Activated B cell treated with CpG ODN at 0.5 μM for 24 hours (primary cell): ENCODE data around the gene AKR7A2. TPM values are rescaled to one million over a fixed set of nuclear protein-coding genes. Genes with fewer than 3 reads are reported as not detected.

Experiments
- ATAC-seq: fragments of 200-7000 bp; cut with Tn5 transposase; one replicate; pipeline ENCODE4 v1.10.0; 2021; ENCODE audit warnings: low read depth, mild to moderate bottlenecking, moderate library complexity
- CTCF ChIA-PET: fragments of 350-600 bp; sonication (Branson Sonifier 250); formaldehyde crosslinking; loops from one replicate; lab custom pipeline; 2021; ENCODE audit warnings: antibody characterized with exemption; lab: Charles Lee
- POLR2A ChIA-PET: fragments of 350-600 bp; sonication (Branson Sonifier 250); formaldehyde crosslinking; loops from one replicate; lab custom pipeline; 2021; ENCODE audit warnings: antibody characterized with exemption; lab: Charles Lee
- DNase-seq: peaks from one replicate; pipeline ENCODE4 v3.0.0; 2022
- H3K27ac Mint-ChIP-seq: one replicate; pipeline ENCODE4 v1.8.0; 2020; ENCODE audit warnings: mixed read lengths
- H3K27me3 Mint-ChIP-seq: one replicate; pipeline ENCODE4 v1.8.0; 2021; ENCODE audit warnings: mixed read lengths
- H3K36me3 Mint-ChIP-seq: one replicate; pipeline ENCODE4 v1.8.0; 2021; ENCODE audit warnings: low read depth, mixed read lengths
- H3K4me1 Mint-ChIP-seq: one replicate; pipeline ENCODE4 v1.8.0; 2021; ENCODE audit warnings: mixed read lengths
- H3K4me3 Mint-ChIP-seq: one replicate; pipeline ENCODE4 v1.8.0; 2020; ENCODE audit warnings: mild to moderate bottlenecking, mixed read lengths
- H3K9me3 Mint-ChIP-seq: one replicate; pipeline ENCODE4 v1.8.0; 2020; ENCODE audit warnings: mixed read lengths
- intact Hi-C: fragments of 100-400 bp; cut with micrococcal nuclease; formaldehyde crosslinking; loops from one replicate; pipeline ENCODE4 v1.15.1; 2024
- total RNA-seq: library from RNA; stranded (reverse); gene quantifications from 2 replicates; pipeline ENCODE4 v1.2.3, GENCODE V29; 2022
- TF ChIP-seq, protein P1 (sequence below): fragments of 200-600 bp; IDR thresholded peaks from one replicate; pipeline ENCODE4 v1.8.0; 2022; ENCODE audit warnings: antibody characterized with exemption, mild to moderate bottlenecking

Gene AKR7A2
- total RNA-seq, 1 donor from 2014 or later = 29.9 TPM

DNA sequence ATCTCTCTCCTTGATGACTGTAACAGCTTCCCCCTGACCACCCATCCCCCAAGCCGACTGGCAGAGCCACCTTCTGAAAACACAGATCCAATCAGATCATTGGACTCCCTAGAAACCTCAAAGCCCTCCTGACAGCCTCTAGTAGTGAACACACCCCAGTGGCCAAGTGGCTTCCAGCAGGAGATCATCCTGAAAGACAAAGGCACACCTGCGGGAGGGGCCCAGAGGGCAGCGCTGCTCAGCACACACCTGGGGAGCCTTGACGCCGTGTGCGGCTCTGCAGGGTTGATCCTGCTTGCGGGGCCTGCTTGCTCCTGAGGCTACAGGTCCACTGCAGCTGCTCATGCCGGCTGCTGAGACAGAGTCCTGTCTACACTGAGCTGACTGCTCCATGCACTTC lies 41.7 kb upstream of the AKR7A2 start:
- peaks cover 89% of the 10 kb centered on the region for H3K36me3 Mint-ChIP-seq
- no peak for DNase-seq
- H3K9me3 Mint-ChIP-seq = no peaks in the 10 kb centered on the region
- H3K4me3 Mint-ChIP-seq = no peak overlapping the region
- POLR2A ChIA-PET = no interaction called here
- TF ChIP-seq, protein P1, sequence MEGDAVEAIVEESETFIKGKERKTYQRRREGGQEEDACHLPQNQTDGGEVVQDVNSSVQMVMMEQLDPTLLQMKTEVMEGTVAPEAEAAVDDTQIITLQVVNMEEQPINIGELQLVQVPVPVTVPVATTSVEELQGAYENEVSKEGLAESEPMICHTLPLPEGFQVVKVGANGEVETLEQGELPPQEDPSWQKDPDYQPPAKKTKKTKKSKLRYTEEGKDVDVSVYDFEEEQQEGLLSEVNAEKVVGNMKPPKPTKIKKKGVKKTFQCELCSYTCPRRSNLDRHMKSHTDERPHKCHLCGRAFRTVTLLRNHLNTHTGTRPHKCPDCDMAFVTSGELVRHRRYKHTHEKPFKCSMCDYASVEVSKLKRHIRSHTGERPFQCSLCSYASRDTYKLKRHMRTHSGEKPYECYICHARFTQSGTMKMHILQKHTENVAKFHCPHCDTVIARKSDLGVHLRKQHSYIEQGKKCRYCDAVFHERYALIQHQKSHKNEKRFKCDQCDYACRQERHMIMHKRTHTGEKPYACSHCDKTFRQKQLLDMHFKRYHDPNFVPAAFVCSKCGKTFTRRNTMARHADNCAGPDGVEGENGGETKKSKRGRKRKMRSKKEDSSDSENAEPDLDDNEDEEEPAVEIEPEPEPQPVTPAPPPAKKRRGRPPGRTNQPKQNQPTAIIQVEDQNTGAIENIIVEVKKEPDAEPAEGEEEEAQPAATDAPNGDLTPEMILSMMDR = no peak
- intact Hi-C loops = no loop called here
- H3K27me3 Mint-ChIP-seq = no peaks in the 10 kb centered on the region
- CTCF ChIA-PET = no interaction called here
- H3K4me1 Mint-ChIP-seq = peaks cover 6% of the 10 kb centered on the region
- no peak for ATAC-seq
- H3K27ac Mint-ChIP-seq = no peak overlapping the region

DNA sequence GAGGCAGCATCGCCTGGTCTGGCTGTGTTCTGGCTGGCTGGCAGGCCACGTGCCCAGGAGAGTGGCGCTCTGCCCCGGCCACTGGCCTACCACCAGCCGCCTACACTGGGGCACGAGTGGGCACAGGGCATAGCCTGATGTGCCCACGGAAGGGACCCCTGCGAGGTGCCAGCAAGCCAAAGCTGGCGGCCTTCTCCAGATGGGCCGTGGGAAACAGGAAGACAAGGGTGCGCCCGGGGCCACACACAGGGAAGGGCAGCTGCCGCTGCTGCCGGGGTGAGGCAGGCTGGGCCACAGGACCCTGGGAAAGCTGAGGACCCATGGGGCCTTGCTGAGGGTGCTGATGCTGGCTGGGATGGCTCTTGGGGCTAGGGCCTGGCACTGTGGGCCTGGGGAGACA lies 40.9 kb upstream of the AKR7A2 start:
- no peak for DNase-seq
- TF ChIP-seq, protein P1 = no peak
- CTCF ChIA-PET = no interaction called here
- Mint-ChIP-seq H3K27me3 (no peaks in the 10 kb centered on the region), H3K27ac (no peak overlapping the region), H3K36me3 (peaks cover 91% of the 10 kb centered on the region), H3K9me3 (no peaks in the 10 kb centered on the region), H3K4me3 (no peak overlapping the region), H3K4me1 (peaks cover 11% of the 10 kb centered on the region)
- intact Hi-C loops = no loop called here
- no peak for ATAC-seq
- POLR2A ChIA-PET = no interaction called here

DNA sequence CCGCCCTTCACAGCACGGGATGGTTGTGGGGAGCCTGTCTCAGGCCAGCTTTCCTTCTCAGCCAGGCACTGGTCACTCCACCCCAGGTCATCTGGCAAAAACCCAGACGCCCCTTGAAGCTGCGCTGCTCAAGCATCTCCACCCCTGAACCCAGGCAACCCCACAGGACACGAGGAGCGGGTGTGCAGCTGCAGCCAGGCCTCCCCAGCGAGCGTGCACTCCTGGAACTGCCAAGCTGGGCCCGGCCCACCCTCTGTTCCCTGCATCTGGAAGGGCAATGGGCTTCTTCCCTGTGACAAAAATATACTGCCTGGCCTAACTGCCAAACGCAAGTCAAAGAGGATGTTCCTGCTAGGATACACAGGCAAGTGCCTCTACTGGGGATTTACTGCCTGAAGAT lies 39.9 kb upstream of the AKR7A2 start:
- intact Hi-C loops = no loop called here
- Mint-ChIP-seq H3K27ac (no peak overlapping the region), H3K4me3 (no peak overlapping the region), H3K36me3 (peaks cover 86% of the 10 kb centered on the region), H3K4me1 (peaks cover 11% of the 10 kb centered on the region), H3K9me3 (no peaks in the 10 kb centered on the region), H3K27me3 (no peaks in the 10 kb centered on the region)
- DNase-seq (no peak), ATAC-seq (no peak)
- TF ChIP-seq, protein P1 = no peak
- CTCF ChIA-PET = no interaction called here
- POLR2A ChIA-PET = no interaction called here

DNA sequence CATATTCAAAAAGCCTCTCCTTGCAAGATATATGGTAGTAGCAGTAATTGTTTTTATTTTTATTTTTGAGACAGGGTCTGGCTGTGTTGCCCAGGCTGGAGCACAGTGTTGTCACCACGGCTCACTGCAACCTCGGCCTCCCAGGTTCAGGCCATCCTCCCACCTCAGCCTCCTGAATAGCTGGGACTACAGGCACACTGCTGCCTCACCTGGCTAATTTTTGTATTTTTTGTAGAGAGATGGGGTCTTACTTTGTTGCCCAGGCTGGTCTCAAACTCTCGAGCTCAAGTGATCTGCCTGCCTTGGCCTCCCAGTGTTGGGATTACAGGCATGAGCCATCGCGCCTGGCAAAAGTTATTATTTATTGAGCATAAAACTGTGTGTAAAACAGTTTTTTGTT lies 38.6 kb upstream of the AKR7A2 start:
- ATAC-seq (no peak), DNase-seq (no peak)
- peaks cover 11% of the 10 kb centered on the region for H3K4me1 Mint-ChIP-seq
- TF ChIP-seq, protein P1 = no peak
- no peaks in the 10 kb centered on the region for H3K9me3 Mint-ChIP-seq
- H3K4me3 Mint-ChIP-seq = no peak overlapping the region
- POLR2A ChIA-PET = no interaction called here
- H3K27me3 Mint-ChIP-seq = no peaks in the 10 kb centered on the region
- CTCF ChIA-PET = interaction anchor here (0.6 kb wide), 1 partner anchor 89 kb away, joined by 3 read pairs; no protein-coding TSS in a partner anchor
- H3K27ac Mint-ChIP-seq = no peak overlapping the region
- intact Hi-C loops = no loop called here
- peaks cover 81% of the 10 kb centered on the region for H3K36me3 Mint-ChIP-seq

DNA sequence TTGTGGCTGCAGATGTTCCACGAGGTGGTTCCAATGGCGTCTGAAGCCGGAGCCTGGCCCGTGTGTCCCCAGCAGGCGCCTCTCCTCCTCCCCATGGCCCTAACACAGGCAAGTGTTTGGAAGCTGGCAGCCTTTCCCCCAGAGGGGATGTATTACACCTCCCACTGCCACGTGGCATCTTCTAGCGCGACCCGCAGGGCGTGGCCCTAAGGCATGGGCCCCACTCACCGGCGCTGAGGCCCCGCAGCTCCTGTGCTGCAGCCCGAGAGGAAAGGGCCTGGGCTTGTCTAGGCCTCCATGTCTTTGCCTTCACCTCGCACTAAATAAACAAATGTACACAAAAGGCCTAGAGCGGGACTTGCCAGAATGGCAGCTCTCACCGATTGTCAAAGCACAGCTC lies 38.1 kb upstream of the AKR7A2 start:
- TF ChIP-seq, protein P1 = no peak
- intact Hi-C loops = loop anchor here (10.0 kb wide), 1 partner anchor 45 kb away; no protein-coding TSS in a partner anchor
- ATAC-seq (no peak), DNase-seq (no peak)
- ChIA-PET CTCF (no interaction called here), POLR2A (no interaction called here)
- Mint-ChIP-seq H3K4me3 (no peak overlapping the region), H3K36me3 (peaks cover 79% of the 10 kb centered on the region), H3K27ac (no peak overlapping the region), H3K4me1 (peaks cover 11% of the 10 kb centered on the region), H3K27me3 (no peaks in the 10 kb centered on the region), H3K9me3 (no peaks in the 10 kb centered on the region)
